T1000 (cell line): ENCODE measurements around the gene ETS1.

Experiments used
- DNase-seq: peaks from one replicate; lab custom pipeline; 2025; ENCODE audit warnings: mixed read lengths; lab: John Stamatoyannopoulos, UW

ETS1 gene, protein sequence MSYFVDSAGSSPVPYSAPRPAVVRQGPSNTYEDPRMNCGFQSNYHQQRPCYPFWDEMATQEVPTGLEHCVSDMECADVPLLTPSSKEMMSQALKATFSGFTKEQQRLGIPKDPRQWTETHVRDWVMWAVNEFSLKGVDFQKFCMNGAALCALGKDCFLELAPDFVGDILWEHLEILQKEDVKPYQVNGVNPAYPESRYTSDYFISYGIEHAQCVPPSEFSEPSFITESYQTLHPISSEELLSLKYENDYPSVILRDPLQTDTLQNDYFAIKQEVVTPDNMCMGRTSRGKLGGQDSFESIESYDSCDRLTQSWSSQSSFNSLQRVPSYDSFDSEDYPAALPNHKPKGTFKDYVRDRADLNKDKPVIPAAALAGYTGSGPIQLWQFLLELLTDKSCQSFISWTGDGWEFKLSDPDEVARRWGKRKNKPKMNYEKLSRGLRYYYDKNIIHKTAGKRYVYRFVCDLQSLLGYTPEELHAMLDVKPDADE

DNA sequence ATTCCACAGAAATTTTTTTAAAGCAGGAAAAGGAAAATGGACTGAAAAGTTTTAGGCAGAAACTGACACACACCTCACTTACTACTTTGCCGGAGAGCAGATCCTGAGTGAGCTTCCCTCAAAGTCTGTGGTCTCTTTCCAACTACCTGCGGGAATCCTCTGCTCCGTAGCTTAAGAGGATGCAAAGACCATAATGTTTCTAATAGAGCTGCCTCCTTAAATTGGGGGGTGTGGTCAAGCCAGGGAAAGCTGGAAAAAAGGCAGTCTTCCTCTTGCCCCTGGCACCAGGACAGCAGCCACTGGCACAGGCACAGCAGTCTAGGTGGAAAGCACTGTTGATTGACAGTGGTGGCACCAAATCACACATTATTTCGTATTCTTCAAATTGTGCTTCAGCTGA lies at the start of gene ETS1:
ETS1 (minus strand) TSS at position 144 of the 400 bp plus-strand sequence. CDS start 14,428 bp downstream, outside the sequence.
- DNase-seq = no peak

DNA sequence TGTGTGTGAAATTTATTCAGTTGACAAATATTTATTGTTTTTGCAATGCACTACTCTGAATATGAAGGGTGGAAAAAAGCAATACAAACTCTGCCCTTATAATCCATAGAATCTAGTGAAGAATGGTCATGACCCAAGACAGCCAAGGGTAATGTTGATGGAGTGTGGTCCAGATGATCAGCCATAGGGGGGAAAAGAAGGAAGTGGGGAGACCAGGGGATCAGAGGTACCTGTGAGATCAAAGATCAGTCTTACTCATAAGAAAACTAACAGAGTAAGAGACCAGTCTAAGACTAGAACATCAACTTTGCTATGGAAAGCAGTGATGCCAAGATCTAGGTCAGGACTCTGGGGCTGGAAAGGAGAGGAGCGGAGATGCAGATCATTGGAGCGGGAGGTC lies 47.0 kb upstream of the ETS1 start:
- DNase-seq = no peak

DNA sequence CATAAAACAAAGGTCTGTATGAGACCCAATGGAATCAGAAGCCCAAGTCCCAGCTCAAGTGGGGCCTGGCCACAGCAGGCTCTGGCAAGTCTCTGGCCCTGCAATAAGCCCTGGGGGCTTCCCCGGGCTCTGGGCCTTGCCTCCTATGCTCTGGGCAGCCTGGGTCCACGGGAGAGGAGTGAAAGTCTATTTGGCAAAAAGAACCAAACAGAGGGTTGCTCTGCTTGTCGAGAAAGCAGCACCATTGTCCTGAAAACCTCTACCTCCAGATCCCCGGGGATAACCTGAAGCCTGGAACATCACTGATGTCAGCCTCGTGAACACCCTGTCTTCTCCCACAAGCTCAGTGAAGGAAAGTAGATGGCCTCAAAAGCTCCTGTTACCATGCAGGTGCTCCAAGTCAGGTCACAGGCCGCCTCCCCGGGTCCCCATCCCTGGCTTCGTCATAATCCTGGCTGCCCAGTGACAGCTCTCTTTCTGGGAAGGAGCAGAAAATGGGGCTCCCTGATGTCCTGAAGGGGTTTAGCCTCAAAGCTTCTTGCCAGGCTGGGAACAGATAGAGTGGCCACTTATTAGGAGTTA lies 46.1 kb upstream of the ETS1 start:
- no peak for DNase-seq

DNA sequence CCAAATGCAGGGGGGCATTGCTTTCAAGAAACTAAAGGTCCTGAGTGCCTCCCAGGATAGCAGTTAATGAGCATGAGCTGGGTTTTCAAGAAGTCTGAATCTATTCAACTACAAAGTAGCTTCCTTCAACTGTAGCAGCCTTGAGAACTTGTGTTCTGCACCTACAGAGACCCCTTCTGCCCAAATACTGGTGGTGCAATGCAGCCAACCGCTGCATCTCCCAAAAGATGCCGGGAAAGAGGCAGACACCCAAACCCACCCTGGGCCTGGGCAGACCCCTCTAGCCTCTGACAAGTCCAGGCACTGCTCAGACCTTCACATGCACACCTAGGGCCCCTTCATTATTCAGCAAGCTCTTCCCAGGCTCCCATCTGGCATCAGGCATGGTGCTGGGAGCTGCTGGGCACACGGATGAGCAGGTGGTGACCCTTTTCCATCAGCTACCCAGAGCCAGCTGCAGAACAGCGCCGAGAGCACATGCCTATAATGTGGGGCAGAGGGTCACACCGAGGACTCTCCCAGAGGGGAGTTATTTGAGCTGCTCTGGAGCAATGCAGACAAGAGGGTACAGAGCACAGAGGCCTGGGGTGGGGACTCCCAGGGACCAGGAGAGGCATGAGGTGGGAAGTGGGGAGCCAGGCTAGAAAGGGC lies 44.9 kb upstream of the ETS1 start:
- DNase-seq = peak; percentile 10

DNA sequence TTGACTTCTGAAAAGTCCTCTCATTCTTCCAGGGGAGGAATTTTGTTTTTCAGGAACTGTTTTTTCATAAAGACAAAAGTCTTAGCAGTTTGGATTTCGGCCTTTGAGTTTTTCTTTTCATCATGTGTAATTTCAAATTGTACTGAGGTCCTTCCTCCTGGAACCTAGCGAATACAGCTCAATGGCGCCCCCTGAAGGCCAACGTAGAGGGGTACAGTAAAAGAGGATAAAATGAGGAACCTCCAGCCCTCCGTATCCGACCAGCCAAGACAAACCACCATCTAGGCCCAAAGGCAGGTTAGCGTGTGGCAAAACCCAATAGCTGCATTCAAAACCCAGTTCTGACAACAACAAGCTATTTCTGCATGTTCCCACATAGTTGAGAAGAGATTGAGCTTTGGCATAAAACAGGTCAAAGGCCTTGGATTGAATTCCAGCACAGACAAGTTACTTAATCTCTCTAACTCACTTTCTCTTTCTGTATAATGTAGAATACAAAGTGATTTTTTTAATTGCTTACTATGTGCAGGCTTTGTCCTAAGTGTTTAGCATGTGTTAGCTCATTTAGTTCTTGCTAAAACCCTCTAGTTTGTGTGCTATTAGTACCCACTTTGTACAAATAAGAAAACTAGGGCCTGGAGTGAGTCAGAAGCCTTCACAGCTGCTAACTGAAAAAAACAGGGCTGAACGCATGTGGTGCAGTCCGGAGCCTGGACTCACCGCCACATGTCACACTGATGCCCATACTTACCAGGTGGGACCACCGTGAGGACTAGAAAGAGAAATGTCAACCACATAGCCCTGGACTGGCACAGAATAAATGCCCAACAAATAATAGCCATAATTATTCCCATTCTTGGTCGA lies 43.2 kb upstream of the ETS1 start:
- peak; percentile 59 for DNase-seq

DNA sequence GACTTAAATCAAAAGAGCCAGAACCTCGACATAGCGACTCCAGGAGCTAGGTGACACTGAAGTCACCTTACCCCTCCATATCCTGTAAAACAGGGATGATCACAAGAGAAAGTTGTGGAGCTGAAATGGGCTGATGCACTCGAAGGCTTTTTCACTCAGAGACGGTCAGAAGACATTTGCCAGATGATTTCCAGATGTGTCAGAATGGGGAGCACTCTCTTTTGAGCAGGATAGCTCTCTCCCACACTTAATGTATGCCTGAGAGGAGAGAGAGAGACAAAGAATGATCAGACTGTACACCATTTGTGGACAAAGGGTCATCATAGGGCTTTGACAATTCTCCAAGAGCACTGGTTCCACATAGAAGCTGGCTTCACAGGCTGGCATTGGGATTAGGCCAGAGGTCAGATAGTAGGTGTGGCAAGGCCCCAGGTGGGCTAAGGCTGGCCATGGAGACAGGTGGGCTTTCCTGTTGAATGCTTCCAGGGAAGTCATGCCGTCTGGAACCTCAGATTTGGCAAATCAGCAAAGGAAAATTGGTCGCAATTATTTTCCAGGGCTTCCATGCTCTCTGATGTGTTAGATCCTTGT lies 42.3 kb upstream of the ETS1 start:
- no peak for DNase-seq

DNA sequence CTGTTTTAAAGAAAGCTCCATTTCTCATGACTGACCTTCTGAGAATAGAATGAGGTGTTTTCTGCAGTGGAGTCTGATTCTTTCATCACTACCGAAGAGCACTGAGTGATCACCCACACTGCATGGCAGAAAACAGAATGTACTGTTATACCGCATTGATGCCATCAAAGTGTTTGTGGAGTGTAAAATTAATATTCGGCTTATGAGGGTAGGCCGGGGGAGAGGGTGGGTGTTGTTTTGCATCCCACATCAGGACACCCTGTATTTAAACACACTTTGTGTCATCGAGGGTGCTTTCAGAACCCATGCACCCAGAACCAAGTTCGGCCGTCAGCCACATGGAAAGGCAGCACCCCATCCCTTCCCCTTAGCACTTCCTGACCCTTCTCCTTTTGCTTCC lies 41.3 kb upstream of the ETS1 start:
- no peak for DNase-seq

DNA sequence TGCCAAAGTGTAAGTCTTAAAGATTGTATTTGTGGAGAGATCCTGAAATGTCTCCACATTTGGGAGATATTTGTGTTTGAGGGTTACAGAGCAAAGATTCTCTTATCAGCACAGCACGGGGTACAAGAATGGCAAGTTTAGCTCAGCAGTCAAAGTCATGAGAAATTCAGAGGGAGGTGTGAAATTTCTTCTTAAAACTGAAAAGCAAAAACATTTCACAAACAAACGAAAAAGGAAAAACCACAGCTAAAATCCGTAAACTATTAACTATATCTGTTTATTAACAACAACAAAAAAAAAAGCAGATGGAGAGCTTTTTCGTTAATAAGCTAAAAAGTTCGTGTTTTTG lies 40.9 kb upstream of the ETS1 start:
- no peak for DNase-seq

DNA sequence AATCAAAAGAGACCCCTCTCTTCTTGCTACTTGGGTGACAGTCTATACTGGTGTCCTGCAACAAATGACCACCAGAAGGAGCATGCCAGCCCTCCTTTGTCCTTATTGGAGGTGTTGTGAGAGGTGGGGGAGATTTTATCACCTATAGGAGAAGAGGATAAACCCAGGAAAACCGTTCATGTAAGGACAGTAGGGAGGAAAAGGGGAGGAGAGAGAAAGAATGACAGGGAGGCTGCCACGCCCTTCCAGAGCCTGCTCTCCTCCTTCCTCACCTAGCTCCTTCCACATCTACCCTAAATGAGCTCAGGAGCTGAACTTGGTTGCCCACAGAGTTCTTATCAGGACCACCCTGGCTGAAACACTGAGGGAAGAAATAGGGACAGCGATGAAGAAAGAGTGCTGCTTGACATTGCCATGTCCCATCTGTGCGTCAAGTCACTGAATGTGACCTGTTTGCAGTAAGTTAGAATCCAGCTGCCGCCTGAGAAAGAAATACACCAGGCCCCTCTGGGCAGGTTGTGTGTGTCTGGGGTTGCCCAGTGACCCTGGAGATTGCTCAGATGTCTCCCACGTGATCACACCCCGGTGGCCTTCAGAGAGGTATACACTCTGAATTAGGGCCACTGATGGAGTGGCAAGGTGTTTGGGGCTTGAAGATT lies 40.4 kb upstream of the ETS1 start:
- DNase-seq = no peak

DNA sequence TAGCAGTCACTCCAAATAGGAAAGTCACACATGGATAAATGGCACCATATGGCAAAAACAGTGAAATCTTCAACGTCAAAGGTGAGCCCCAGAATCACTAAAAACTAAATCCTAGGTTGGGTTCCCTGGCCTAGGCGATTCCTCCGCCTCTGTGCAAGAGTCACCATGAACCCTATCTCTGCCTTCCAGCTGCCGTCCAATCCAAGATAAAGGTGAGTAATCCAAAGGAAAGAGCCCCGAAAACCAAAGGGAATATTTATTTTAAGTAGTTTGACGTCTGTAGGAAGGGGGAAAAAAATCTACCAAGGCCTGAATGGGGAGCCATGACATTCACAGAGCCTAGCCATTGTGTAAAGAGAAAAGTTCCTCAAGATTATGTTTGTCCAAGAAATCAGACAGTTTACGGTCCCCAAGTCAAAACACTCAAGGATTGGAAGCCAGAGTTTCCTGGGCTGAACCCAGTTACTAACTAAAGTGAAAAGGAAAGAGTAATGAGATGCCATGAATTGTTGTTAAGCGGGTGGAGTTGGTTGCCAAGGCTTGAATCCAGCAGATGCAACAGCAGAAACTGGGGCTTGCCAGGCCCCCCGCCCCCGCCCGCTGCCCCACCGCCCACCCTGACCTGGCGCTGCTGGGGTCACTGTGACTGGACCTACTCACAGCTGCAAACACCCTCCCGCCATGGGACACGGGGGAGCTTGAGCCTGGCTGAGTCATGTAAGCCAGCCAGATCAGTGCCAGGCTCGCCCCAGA lies 39.7 kb upstream of the ETS1 start:
- no peak for DNase-seq

DNA sequence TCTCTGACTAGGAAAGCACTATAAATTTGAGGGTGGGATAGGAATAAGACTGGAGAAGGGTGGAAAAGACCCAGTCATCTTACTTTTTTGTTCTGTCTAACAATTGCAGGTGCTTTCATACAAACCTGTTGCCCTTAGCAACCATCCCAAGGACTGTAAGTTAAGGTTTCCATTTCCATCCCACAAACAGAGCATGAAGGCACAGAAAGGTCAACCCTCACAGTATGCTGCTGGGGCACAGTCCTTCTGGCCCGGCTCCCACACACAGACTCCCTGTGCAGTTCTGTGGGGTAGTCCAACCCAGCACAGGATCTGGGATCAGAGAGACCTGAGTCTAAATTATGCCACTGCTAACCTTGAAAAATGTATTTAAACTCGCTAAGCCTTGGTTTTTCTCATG lies 38.4 kb upstream of the ETS1 start:
- DNase-seq = no peak

DNA sequence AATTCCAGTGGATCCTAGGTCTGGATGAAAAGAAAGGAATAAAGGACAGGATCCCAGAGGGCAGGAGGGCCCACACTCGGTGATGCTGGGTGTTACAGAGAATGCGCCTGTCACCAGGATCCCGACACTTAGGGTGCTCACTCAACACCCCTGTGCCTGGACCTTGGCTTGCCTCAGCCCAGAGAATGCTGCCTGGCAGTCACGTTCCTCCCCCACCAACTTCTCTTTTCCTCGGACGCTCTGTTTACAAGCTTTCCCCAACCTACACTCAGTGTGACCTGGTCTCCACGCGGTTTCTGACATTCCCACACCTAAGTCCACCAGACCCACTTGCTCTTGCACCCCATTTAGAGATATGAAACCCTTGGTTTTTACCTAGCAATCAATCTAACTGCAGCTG lies 38.0 kb upstream of the ETS1 start:
- no peak for DNase-seq

DNA sequence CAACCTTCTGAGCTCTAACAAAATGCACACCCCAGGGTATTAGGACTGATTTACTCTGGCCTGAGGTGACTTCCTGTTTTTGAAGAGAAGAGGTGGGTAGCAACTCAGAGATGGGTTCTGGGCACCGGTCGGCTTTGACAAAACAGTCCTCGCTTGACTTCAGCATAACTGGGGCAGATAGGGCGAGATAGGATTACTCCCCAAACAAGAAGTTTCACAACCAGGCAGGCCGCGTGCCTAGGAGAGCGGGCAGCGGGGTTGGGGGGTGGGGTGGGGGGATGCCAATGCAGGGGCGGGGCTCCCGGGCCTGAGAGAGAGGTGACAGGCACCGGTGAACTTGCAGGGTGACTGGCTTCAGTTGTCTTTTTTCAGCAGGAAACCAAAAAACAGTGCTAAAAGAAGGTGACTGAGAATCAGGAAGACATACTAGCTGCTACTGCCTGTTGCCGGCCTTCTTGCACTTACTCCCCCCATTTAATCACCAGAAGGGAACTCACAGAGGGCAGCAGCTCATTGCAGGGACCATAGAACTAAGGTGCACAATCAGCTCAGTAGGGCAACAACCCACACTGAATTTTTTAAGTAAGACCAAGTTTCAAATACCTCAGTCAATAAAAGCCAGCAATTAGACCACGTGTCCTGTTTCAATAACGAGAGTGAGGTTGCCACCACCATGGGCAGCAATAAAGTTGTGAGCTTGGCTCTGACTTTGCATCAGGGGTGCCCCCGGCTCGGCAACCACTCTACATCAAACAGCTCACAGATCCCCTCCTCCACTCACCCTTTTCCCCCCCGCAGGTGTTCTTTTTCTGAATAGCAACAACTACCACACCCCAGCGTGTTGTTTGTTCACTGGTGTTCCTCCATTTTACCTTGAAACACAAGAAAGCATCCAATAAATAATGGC lies 37.2 kb upstream of the ETS1 start:
- no peak for DNase-seq

DNA sequence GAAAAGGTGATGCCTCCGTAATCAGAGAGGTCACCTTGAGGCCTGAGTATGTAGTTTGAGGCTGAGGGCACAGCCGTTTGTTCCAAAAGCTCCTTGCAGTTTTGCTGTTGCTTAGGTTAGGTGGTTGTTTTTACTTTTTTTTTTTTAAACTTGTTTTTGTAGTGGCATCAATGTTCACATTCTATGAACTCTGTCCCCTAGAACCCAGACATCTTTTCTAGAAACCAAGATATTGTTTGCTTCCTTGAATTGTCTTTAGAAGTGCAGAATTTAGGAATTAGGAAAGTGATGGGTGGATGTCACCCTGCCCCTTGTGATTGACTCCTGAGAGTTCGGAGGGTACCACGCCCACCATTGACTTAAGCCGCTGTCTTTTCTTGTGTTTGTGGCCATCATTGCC lies 35.7 kb upstream of the ETS1 start:
- DNase-seq = no peak

DNA sequence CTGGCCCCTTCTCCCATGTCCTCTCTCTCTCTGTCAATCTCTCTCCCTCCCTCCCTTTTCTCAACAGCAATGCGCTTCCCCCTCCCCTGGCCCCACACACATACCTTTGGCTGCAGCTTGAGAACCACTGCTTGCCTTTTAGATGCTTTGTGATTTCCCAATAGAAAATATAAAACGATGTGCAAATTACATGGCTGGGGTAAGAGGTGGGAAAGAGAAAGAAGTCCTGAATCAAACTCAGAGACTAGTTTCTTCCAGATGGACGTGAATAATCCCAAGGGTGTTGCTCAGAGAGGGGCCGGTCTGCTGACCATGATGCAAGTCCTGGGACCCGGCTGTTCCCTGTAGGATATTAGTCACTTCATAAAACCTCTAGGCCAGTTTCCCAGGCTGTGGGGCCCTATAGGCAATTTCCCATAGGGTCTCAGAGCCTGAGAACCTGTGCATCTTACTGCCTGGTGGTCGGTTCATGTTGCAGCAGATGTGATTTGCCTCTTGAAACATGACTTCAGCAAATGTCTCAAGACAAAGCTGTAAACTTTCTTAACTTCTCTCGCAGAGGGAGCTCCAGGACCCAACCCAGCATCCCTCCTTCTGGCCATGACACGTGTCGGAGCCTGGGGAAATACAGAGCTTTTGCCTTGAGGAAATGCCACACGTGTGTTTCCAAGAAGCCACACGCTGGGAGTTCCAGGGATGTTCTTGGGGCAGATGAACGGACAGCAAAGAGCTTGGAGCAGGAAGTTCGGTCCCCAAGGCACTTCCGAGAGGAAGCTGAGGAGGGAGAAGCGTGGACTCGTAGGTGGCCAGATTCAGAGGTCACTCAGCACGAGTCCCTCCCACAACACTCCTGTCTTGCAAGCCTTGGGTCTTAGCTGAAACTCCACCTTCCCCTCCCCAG lies 34.5 kb upstream of the ETS1 start:
- DNase-seq = peak; percentile 13

DNA sequence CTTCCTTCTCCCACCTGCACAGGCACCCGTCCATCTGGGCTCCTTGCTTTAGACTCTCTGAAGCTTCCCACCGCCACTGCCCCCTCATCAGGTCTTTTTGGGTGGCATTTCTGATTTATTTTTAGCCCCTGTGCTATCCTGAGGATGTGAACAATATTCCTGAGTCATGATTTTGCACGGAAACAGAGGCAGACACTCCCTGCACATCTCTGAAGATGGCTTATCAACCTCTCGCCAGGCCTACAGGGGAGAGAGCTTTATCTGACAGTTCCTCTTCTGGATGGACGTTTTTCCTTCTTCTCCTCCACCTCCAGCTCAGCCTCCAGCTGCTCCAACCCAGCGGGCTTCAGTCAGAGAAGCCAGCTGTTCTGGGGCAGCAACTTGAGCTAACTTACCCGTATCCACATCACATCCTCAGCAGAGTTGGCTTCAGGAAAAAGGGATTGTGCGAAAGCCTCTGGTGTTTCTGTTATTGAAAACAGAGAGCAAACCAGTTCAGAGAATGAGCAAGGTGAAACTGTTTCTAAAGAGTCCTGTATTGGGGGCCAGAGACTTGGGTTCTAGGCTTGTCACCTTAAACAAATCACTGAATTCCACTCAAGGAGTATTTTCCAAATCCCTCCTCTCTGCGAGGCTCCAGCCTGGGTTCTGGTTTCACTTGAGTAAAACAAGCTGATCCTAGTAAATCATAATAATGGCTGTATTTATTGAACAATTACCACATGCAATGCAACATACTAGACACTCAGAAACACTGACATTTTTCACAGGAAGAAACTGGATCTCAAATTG lies 33.1 kb upstream of the ETS1 start:
- no peak for DNase-seq

DNA sequence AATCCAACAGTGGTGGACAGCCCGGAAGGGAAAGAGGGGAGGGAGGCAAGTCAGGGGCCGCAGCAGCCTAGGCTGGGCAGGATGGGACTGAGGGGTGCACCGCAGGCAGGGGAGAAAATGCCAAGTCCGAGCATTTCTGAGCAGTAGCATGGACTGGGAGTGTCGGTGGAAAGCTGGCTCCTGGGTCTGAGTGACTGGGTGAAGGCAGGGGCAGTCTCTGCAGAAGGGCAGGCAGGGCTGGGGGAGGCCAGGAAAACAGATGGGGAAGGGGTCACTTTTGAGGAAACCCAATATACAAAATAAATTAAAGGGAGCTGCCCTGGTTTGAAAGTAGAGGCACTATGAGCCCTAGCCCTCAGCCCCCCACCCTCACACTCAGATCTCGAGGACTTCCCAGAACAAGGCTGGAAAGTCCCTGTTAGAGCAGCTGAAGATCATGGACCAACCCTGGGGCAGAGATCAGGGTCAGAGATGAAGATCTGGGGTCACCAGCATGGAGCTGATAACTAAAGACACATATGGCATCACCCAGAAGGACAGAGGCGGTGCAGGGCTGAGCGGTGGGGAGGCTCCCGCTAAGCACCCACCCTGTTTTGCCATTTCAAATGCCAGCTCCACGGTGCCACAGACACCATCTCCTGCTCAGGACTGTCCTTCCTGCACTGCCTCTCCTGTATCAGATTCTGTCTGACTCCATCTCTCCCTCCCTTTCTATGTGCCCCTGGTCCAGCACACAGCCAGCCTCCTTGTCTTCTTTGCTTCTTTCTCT lies 32.4 kb upstream of the ETS1 start:
- DNase-seq = no peak
